H7 (cell line): ENCODE data around the gene CT45A10. TPM values are rescaled to one million over a fixed set of nuclear protein-coding genes. Genes with fewer than 3 reads are reported as not detected.
"Not testable (repeated sequence)": the region's sequence is repeated elsewhere in the genome, so short reads cannot be mapped to it uniquely, and the experiment has no call there.

Source experiments
- DNase-seq: peaks from one replicate; pipeline ENCODE4 v3.0.0; 2012
- H3K27me3 ChIP-seq: 2 replicates; pipeline ENCODE4 v1.6.0; 2011; ENCODE audit warnings: mild to moderate bottlenecking, low read length; ENCODE audit not compliant: control insufficient read depth, insufficient read depth
- H3K36me3 ChIP-seq: replicated peaks from 2 replicates; pipeline ENCODE4 v1.5.1; 2011; ENCODE audit warnings: low read length; ENCODE audit not compliant: control insufficient read depth, insufficient read depth
- H3K4me3 ChIP-seq: 2 replicates; pipeline ENCODE4 v1.5.1; 2011; ENCODE audit warnings: low read depth, mild to moderate bottlenecking, control low read depth, low read length, moderate library complexity; ENCODE audit not compliant: insufficient read depth
- total RNA-seq: library from RNA; depleted of rRNA; stranded (reverse); fragments of >200 nt; shearing (Covaris generic); gene quantifications from 2 replicates; pipeline ENCODE4 v1.2.3, GENCODE V29; 2014; rRNA removed

The CT45A10 gene, protein sequence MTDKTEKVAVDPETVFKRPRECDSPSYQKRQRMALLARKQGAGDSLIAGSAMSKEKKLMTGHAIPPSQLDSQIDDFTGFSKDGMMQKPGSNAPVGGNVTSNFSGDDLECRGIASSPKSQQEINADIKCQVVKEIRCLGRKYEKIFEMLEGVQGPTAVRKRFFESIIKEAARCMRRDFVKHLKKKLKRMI
- 0.55 and 3.6 TPM in 2 replicates for total RNA-seq

DNA sequence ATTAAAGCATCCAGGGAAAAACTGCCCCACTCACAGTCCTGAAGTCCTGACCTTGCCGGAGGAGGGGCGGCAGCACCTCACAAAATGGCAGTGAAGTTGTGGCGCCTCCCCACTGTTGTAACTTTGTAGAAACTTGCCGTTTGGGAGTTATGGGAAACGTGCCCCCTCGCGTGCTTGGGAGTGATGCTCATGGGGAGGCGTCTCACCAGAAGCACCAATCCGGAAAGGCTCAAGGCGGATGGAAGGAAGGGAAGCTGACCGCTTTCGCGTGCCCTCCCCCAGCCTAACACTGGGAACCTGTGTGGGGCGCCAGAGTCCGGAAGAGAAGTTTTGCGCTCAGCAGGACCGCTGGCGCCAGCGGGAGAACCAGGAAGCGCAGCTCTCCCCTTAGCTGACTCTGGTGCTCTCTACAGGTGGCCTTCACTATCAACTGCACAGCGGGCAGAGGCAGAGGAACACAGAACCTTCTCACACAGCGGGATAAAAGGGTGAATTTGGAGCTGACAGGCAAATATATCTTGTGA lies at the start of gene CT45A10, which contains the start of gene SAGE1:
Gene CT45A10 (minus strand): TSS at position 151 of the 524 bp plus-strand sequence. CDS start 8,100 bp downstream, outside the sequence.
Gene SAGE1 (plus strand): TSS at position 423 of the 524 bp plus-strand sequence. CDS start 2,527 bp downstream, outside the sequence.
- no peak within 1 kb of the TSS for H3K4me3 ChIP-seq
- peak; percentile 21 for DNase-seq
- H3K27me3 ChIP-seq, result no peaks in the 10 kb centered on the region
- no peaks in the 10 kb centered on the region for H3K36me3 ChIP-seq

- H3K4me3 ChIP-seq, result no peak overlapping the region
- peak; percentile 41 for DNase-seq
Observed at GRCh38 chrX:135931644-135932487, 38.6 kb upstream of the CT45A10 start.

DNA sequence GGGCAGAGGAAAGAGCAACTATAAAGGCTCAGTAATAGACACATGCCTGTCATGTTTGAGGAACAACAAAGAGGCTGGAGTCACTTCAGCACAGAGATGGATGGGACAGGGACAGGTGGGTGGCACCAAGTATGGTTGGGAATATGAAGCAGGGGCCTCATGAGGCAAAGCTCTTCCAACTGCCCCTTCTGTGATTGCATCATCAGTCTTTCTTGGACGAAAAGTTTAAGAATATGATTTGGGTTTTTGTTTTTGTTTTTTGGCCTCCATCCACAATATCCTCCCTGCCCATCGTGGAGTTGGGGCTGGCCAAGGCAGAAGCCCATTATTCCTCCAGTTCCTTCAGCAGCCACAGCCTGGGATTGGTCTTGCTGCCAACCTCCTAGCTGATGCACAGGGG lies 34.7 kb upstream of the CT45A10 start:
- no peaks in the 10 kb centered on the region for H3K27me3 ChIP-seq
- H3K4me3 ChIP-seq, result no peak overlapping the region
- no peak for DNase-seq
- H3K36me3 ChIP-seq, result no peaks in the 10 kb centered on the region

More at GRCh38 chrX:135931644-135932487, 38.6 kb upstream of the CT45A10 start:
- no peaks in the 10 kb centered on the region for H3K27me3 ChIP-seq
- no peaks in the 10 kb centered on the region for H3K36me3 ChIP-seq

- no peak overlapping the region for H3K4me3 ChIP-seq
- DNase-seq, result peak; percentile 8
- no peaks in the 10 kb centered on the region for H3K36me3 ChIP-seq
- H3K27me3 ChIP-seq, result no peaks in the 10 kb centered on the region
Observed at GRCh38 chrX:135923353-135923752, 30.1 kb upstream of the CT45A10 start.

DNA sequence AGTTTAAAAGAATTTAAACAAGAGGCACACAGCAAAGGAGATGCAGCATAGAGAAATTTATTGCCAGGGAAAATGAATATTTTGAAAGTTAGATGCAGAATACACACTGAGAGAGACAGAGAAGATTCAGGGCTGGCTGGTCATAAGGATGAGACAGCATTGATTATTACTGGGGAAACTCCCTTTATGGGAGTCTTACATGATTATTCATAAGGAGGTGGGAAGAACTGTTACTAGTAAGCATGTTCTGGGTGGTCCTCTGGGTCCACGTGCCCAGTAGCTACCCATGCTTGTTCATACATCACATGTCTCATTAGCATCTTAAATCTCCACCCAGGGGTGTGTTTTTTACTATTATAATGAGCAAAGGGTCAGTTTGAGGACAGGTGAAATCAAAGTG lies 27.3 kb upstream of the CT45A10 start:
- H3K27me3 ChIP-seq, H3K4me3 ChIP-seq, H3K36me3 ChIP-seq, DNase-seq: not testable (repeated sequence)

- Histone ChIP-seq H3K36me3 (no peaks in the 10 kb centered on the region), H3K27me3 (no peaks in the 10 kb centered on the region), H3K4me3 (no peak overlapping the region)
- DNase-seq, result no peak
Observed at GRCh38 chrX:135914404-135914803, 21.2 kb upstream of the CT45A10 start.

GRCh38 chrX:135910251-135910650 lies 17.0 kb upstream of the CT45A10 start:
- DNase-seq, result no peak
- H3K27me3 ChIP-seq, result no peaks in the 10 kb centered on the region
- H3K4me3 ChIP-seq, result no peak overlapping the region

DNA sequence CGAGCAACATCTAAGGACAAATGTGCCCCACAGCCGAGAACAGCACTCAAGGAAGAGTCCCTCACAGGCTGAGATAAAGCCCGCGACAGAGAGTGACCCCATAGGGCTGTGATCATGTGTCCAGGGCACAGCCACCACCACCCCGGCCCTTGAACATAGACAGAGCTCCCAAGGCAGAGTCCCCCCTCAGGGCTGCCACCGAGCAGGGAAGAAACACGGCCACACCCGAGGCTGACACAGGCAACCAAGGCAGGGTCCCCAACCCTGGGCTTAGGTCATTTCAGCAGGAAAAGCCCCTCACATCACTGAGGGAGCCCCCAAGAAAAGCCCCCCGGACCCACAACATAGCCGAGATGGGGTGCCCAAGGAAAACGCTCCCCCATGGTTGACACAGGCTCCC lies 463 bp downstream of the CT45A10 start:
- no peaks in the 10 kb centered on the region for H3K36me3 ChIP-seq
- H3K4me3 ChIP-seq, result no peak overlapping the region
- DNase-seq, result peak; percentile 4
- H3K27me3 ChIP-seq, result no peaks in the 10 kb centered on the region

More at GRCh38 chrX:135910251-135910650, 17.0 kb upstream of the CT45A10 start:
- no peaks in the 10 kb centered on the region for H3K36me3 ChIP-seq

- Histone ChIP-seq H3K27me3 (no peaks in the 10 kb centered on the region), H3K36me3 (no peaks in the 10 kb centered on the region), H3K4me3 (no peak overlapping the region)
Observed at GRCh38 chrX:135890087-135890585, 3.1 kb downstream of the CT45A10 start.

DNA sequence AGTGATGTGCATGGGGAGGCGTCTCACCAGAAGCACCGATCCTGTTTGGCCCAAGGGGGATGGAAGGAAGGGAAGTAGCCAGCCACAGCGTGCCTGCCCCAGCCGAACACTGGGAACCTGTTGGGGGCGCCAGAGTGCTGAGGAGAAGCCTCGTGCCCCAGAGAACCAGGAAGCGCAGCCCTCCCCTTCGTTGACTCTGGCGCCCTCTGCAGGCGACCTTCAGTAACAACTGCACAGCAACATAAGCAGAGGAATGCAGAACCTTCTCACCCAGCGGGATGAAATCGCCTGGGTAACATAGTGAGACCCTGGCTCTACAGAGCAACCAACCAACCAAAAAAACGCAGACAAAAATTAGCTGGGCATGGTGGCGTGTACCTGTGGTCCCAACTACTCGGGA lies 4.3 kb downstream of the CT45A10 start:
- H3K27me3 ChIP-seq, H3K36me3 ChIP-seq, H3K4me3 ChIP-seq: not testable (repeated sequence)
- DNase-seq, result peak; percentile 20

More at GRCh38 chrX:135890087-135890585, 3.1 kb downstream of the CT45A10 start:
- DNase-seq, result no peak

GRCh38 chrX:135888230-135888629 lies 5.0 kb downstream of the CT45A10 start:
- not testable (repeated sequence) for H3K27me3 ChIP-seq, H3K36me3 ChIP-seq, H3K4me3 ChIP-seq, DNase-seq

DNA sequence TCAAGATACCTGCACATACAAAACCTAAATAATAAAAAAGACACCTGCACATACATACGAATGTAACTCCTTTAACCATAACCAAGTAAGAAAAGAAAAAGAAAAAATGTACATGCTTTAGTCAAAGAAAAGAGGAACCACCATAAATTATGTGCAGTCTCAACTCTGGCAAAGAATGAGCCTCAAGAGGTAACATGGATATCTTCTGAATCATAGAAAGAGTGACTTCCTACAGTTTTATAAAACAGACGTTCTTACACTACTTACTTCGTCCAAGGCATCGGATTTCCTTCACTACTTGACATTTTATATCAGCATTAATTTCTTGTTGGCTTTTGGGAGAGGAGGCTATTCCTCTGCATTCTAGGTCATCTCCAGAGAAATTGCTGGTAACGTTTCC lies 10.5 kb downstream of the CT45A10 start:
- not testable (repeated sequence) for DNase-seq, H3K27me3 ChIP-seq, H3K36me3 ChIP-seq, H3K4me3 ChIP-seq

DNA sequence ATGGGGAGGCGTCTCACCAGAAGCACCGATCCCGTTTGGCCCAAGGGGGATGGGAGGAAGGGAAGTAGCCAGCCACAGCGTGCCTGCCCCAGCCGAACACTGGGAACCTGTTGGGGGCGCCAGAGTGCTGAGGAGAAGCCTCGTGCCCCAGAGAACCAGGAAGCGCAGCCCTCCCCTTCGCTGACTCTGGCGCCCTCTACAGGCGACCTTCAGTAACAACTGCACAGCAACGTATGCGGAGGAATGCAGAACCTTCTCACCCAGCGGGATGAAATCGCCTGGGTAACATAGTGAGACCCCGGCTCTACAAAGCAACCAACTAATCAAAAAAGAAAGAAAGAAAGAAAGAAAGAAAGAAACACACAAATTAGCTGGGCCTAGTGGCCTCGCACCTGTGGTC lies 21.5 kb downstream of the CT45A10 start, which contains the start of gene CT45A9:
Gene CT45A9 (minus strand): TSS at position 101 of the 400 bp plus-strand sequence. CDS start 3,751 bp downstream, outside the sequence.
- H3K36me3 ChIP-seq, result not testable (repeated sequence)

DNA sequence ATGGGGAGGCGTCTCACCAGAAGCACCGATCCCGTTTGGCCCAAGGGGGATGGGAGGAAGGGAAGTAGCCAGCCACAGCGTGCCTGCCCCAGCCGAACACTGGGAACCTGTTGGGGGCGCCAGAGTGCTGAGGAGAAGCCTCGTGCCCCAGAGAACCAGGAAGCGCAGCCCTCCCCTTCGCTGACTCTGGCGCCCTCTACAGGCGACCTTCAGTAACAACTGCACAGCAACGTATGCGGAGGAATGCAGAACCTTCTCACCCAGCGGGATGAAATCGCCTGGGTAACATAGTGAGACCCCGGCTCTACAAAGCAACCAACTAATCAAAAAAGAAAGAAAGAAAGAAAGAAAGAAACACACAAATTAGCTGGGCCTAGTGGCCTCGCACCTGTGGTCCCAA lies 38.8 kb downstream of the CT45A10 start, which contains the start of gene CT45A8:
Gene CT45A8 (minus strand): TSS at position 101 of the 400 bp plus-strand sequence. CDS start 3,755 bp downstream, outside the sequence.
- DNase-seq, H3K36me3 ChIP-seq, H3K4me3 ChIP-seq, H3K27me3 ChIP-seq: not testable (repeated sequence)

More for the DNA sequence above, 21.5 kb downstream of the CT45A10 start, which contains the start of gene CT45A9:
- not testable (repeated sequence) for H3K4me3 ChIP-seq, DNase-seq, H3K27me3 ChIP-seq
